Panc1 (cell line): ENCODE results near the gene GRAMD1B. TPM values are rescaled to one million over a fixed set of nuclear protein-coding genes. Genes with fewer than 3 reads are reported as not detected.

Experiments used
- ATAC-seq: fragments of 200-7000 bp; cut with Tn5 transposase; 2 replicates; pipeline ENCODE4 v1.9.1; 2020; ENCODE audit warnings: mild to moderate bottlenecking, moderate library complexity
- BruUV-seq: library from RNA; stranded (reverse); fragments of 400-500 nt; replicated peaks from 2 replicates; lab custom pipeline; 2021; lab: Mats Ljungman, UMichigan
- CTCF ChIA-PET: fragments of 300-600 bp; sonication (Branson Sonifier 250); formaldehyde crosslinking; loops from one replicate; lab custom pipeline; 2022; ENCODE audit warnings: antibody characterized with exemption; lab: Charles Lee
- POLR2A ChIA-PET: fragments of 300-600 bp; sonication (Branson Sonifier 250); formaldehyde crosslinking; loops from one replicate; lab custom pipeline; 2022; ENCODE audit warnings: antibody characterized with exemption; lab: Charles Lee
- DNase-seq: peaks from one replicate; pipeline ENCODE4 v3.0.0-alpha.2; 2010; ENCODE audit warnings: low read depth, low spot score
- H3K27ac ChIP-seq: 2 replicates; pipeline ENCODE4 v1.5.1; 2011; ENCODE audit warnings: mild to moderate bottlenecking, low read length, inconsistent platforms
- H3K27me3 ChIP-seq: fragments of 200-500 bp; sonication (Bioruptor generic); 2 replicates; pipeline ENCODE4 v1.6.0; 2014; ENCODE audit warnings: low read length, inconsistent platforms; ENCODE audit not compliant: control insufficient read depth, insufficient read depth
- H3K36me3 ChIP-seq: fragments of 200-500 bp; sonication (Bioruptor generic); 2 replicates; pipeline ENCODE4 v1.5.1; 2014; ENCODE audit warnings: inconsistent platforms, mild to moderate bottlenecking, low read length, moderate library complexity; ENCODE audit not compliant: control insufficient read depth, insufficient read depth
- H3K4me1 ChIP-seq: 2 replicates; pipeline ENCODE4 v1.5.1; 2011; ENCODE audit warnings: inconsistent platforms, mild to moderate bottlenecking, low read length, moderate library complexity; ENCODE audit not compliant: control insufficient read depth, insufficient read depth
- H3K4me3 ChIP-seq, 2 experiments: 2 replicates each; pipeline ENCODE4 v1.5.1; 2011 to 2012; ENCODE audit warnings: low read depth in 2 of 2, low read length in 2 of 2, mild to moderate bottlenecking in 2 of 2, inconsistent platforms in 1 of 2, moderate library complexity in 1 of 2
- H3K9me3 ChIP-seq: fragments of 200-500 bp; sonication (Bioruptor generic); 2 replicates; pipeline ENCODE4 v1.5.1; 2014; ENCODE audit warnings: low read depth, mild to moderate bottlenecking, inconsistent platforms, low read length, moderate library complexity; ENCODE audit not compliant: control insufficient read depth, insufficient read depth
- POLR2AphosphoS5 ChIP-seq: IDR thresholded peaks from 2 replicates; pipeline ENCODE4 v1.6.1; 2012; ENCODE audit warnings: mild to moderate bottlenecking, low read depth, low read length, moderate library complexity
- REST ChIP-seq, 2 experiments: IDR thresholded peaks; 2 replicates each; pipeline ENCODE4 v1.6.1; 2011 to 2012; ENCODE audit warnings: low read depth in 2 of 2, control low read depth in 1 of 2, low read length in 1 of 2, mild to moderate bottlenecking in 1 of 2, moderate library complexity in 1 of 2; ENCODE audit not compliant: insufficient read depth in 1 of 2
- SIN3A ChIP-seq: IDR thresholded peaks from 2 replicates; pipeline ENCODE4 v1.6.1; 2012; ENCODE audit warnings: low read depth, mild to moderate bottlenecking, low read length, moderate library complexity, borderline replicate concordance; ENCODE audit not compliant: insufficient read depth
- TCF7L2 ChIP-seq: IDR thresholded peaks from 2 replicates; pipeline ENCODE4 v1.6.1; 2011; ENCODE audit warnings: mild to moderate bottlenecking, low read depth, low read length, inconsistent platforms
- in situ Hi-C: cut with HindIII; loops from 2 replicates; pipeline ENCODE4 v1.10.0; 2016; ENCODE audit warnings: low sequenced_read_pairs, low pct_unique_long_range_greater_than_20kb
- intact Hi-C: fragments of 100-400 bp; cut with micrococcal nuclease; formaldehyde crosslinking; loops from one replicate; pipeline ENCODE4 v1.10.0; 2022; ENCODE audit not compliant: unreplicated experiment
- total RNA-seq: library from RNA; stranded (reverse); gene quantifications from one replicate; pipeline ENCODE4 v1.2.1, GENCODE V29; 2021; ENCODE audit not compliant: unreplicated experiment
- TF ChIP-seq, protein P1 (sequence below): fragments of 450-650 bp; IDR thresholded peaks from 2 replicates; pipeline ENCODE4 v1.5.1; 2017; ENCODE audit warnings: mild to moderate bottlenecking

GRAMD1B gene
- total RNA-seq, 1 experiment from 2014 or later, result 0.46 TPM

DNA sequence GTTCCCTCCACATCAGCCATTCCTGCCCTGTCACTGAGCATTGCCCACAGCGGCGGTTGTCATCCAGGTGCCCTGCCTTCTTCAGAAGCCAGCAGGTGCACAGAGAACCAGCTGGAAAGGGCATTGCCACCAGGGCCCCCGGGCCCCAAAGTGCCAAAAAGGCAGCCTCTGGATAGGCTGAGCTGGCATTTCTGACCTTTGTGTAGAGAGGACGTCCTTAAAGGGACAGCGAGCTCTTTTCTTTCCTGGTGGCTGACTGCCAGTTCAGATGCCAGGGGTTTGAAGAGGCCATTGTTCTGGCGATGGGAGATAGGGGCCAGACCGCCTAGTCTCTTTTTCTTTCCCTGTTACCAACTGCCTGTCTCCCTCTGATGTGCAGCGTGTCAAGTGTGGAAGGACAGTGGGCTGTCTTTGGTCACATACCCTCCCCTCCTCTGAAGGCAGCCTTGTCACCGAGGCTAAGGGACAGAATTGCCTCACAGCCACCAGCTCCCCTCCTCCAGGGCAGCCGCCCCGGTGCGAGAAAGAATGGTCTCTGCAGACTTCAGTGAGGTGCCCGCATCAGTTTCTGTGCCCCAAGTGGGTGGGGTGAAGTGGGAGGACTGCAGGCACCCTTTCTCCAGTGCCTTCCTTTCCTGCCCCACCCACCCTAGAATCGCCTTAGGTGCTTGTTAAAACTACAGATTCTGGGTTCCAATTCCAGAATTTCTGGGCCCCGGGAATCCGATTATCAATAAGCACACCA is 114.7 kb downstream of the GRAMD1B start:
- ATAC-seq, result no peak
- POLR2A ChIA-PET, result no interaction called here

GRCh38 chr11:123545726-123546270 is 115.7 kb downstream of the GRAMD1B start:
- TF ChIP-seq TCF7L2 (no peak), POLR2AphosphoS5 (no peak), SIN3A (no peak), REST (IDR thresholded peaks at IDR 0.05; ENCODE audit: insufficient read depth in 1 of 2, low read depth in 2 of 2, low read length in 1 of 2) (no peak)
- TF ChIP-seq, protein P1, sequence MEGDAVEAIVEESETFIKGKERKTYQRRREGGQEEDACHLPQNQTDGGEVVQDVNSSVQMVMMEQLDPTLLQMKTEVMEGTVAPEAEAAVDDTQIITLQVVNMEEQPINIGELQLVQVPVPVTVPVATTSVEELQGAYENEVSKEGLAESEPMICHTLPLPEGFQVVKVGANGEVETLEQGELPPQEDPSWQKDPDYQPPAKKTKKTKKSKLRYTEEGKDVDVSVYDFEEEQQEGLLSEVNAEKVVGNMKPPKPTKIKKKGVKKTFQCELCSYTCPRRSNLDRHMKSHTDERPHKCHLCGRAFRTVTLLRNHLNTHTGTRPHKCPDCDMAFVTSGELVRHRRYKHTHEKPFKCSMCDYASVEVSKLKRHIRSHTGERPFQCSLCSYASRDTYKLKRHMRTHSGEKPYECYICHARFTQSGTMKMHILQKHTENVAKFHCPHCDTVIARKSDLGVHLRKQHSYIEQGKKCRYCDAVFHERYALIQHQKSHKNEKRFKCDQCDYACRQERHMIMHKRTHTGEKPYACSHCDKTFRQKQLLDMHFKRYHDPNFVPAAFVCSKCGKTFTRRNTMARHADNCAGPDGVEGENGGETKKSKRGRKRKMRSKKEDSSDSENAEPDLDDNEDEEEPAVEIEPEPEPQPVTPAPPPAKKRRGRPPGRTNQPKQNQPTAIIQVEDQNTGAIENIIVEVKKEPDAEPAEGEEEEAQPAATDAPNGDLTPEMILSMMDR, result no peak
- H3K4me1 ChIP-seq, result no peaks in the 10 kb centered on the region
- no TSS peak for BruUV-seq
- H3K9me3 ChIP-seq, result no peaks in the 10 kb centered on the region
- H3K27ac ChIP-seq, result no peak overlapping the region
- ATAC-seq (no peak), DNase-seq (no peak)
- no peak overlapping the region for H3K4me3 ChIP-seq
- no peaks in the 10 kb centered on the region for H3K36me3 ChIP-seq
- ChIA-PET POLR2A (no interaction called here), CTCF (no interaction called here)
- intact Hi-C loops, result no loop called here
- in situ Hi-C loops, result no loop called here
- peaks cover 7% of the 10 kb centered on the region for H3K27me3 ChIP-seq

More for the DNA sequence above, 114.7 kb downstream of the GRAMD1B start:
- H3K27me3 ChIP-seq, result peaks cover 5% of the 10 kb centered on the region
- no peak overlapping the region for H3K27ac ChIP-seq
- no peaks in the 10 kb centered on the region for H3K4me1 ChIP-seq
- H3K9me3 ChIP-seq, result no peaks in the 10 kb centered on the region
- no TSS peak for BruUV-seq
- DNase-seq, result no peak
- CTCF ChIA-PET, result interaction anchor here (0.6 to 0.9 kb wide), 3 partner anchors 15 to 79 kb away, joined by 3 to 5 read pairs (median 4); no protein-coding TSS in a partner anchor
- intact Hi-C loops, result no loop called here
- TF ChIP-seq TCF7L2 (no peak), REST (IDR thresholded peaks at IDR 0.05; ENCODE audit: insufficient read depth in 1 of 2, low read depth in 2 of 2, low read length in 1 of 2) (no peak), SIN3A (no peak), POLR2AphosphoS5 (no peak)
- TF ChIP-seq, protein P1, result no peak
- H3K36me3 ChIP-seq, result no peaks in the 10 kb centered on the region
- H3K4me3 ChIP-seq, result no peak overlapping the region
- in situ Hi-C loops, result no loop called here
